ENCODE results near the gene COX7C.
A peak's percentile ranks its signal among the peaks of the same experiment; 100 is the strongest.
"Not testable (repeated sequence)": the region's sequence is repeated elsewhere in the genome, so short reads cannot be mapped to it uniquely, and the experiment has no call there.

Gene COX7C

GRCh38 chr5:86617756-86618576 is at the start of gene COX7C:
Gene COX7C, plus strand, starts transcription at chr5:86617941. Its CDS starts 115 bp downstream, at chr5:86618056.
- Histone ChIP-seq H3K27ac (ENCODE audit: low read length) (peak within 1 kb of the TSS; percentile 94), H3K27me3 (ENCODE audit: insufficient read depth, low read length, poor library complexity) (no peaks in the 10 kb centered on the region), H2AFZ (ENCODE audit: low read depth, low read length) (peak within 1 kb of the TSS; percentile 96), H3K9ac (ENCODE audit: low read depth, low read length) (peak within 1 kb of the TSS; percentile 88), H3K9me3 (ENCODE audit: insufficient read depth, low read length, severe bottlenecking) (peaks cover 3% of the 10 kb centered on the region), H3K4me3 (ENCODE audit: low read depth in 1 of 2, low read length in 2 of 2) (peak within 1 kb of the TSS; percentile 81 to 93), H3K36me3 (ENCODE audit: insufficient read depth, low read length) (peaks cover 42% of the 10 kb centered on the region), H3K79me2 (ENCODE audit: insufficient read depth, low read length) (peaks cover 22% of the 10 kb centered on the region), H3K4me2 (ENCODE audit: insufficient read depth, low read length) (peak within 1 kb of the TSS; percentile 80), H3K4me1 (ENCODE audit: insufficient read depth, low read length) (peaks cover 22% of the 10 kb centered on the region), H4K20me1 (ENCODE audit: insufficient read depth, low read length) (peaks cover 5% of the 10 kb centered on the region; the same call in 1 of the 2 replicates)
- ATAC-seq (ENCODE audit: insufficient read depth, low read depth) (peak; percentile 98), DNase-seq (peak; percentile 94)
- TF ChIP-seq, protein P1, sequence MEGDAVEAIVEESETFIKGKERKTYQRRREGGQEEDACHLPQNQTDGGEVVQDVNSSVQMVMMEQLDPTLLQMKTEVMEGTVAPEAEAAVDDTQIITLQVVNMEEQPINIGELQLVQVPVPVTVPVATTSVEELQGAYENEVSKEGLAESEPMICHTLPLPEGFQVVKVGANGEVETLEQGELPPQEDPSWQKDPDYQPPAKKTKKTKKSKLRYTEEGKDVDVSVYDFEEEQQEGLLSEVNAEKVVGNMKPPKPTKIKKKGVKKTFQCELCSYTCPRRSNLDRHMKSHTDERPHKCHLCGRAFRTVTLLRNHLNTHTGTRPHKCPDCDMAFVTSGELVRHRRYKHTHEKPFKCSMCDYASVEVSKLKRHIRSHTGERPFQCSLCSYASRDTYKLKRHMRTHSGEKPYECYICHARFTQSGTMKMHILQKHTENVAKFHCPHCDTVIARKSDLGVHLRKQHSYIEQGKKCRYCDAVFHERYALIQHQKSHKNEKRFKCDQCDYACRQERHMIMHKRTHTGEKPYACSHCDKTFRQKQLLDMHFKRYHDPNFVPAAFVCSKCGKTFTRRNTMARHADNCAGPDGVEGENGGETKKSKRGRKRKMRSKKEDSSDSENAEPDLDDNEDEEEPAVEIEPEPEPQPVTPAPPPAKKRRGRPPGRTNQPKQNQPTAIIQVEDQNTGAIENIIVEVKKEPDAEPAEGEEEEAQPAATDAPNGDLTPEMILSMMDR (IDR thresholded peaks at IDR 0.05; ENCODE audit: borderline replicate concordance, extremely low read depth, low read length, poor library complexity, severe bottlenecking), result no peak
- no peak for TF ChIP-seq EZH2 (IDR thresholded peaks at IDR 0.05; ENCODE audit: borderline replicate concordance, low read depth, low read length, severe bottlenecking)

- H3K4me2 ChIP-seq (ENCODE audit: insufficient read depth, low read length); H2AFZ ChIP-seq (ENCODE audit: low read depth, low read length); H4K20me1 ChIP-seq (ENCODE audit: insufficient read depth, low read length); H3K9ac ChIP-seq (ENCODE audit: low read depth, low read length); ATAC-seq (ENCODE audit: insufficient read depth, low read depth); H3K79me2 ChIP-seq (ENCODE audit: insufficient read depth, low read length); H3K9me3 ChIP-seq (ENCODE audit: insufficient read depth, low read length, severe bottlenecking); H3K4me1 ChIP-seq (ENCODE audit: insufficient read depth, low read length); H3K36me3 ChIP-seq (ENCODE audit: insufficient read depth, low read length); H3K4me3 ChIP-seq (ENCODE audit: low read depth in 1 of 2, low read length in 2 of 2); H3K27me3 ChIP-seq (ENCODE audit: insufficient read depth, low read length, poor library complexity); DNase-seq; H3K27ac ChIP-seq (ENCODE audit: low read length): not testable (repeated sequence)
These were observed 48.0 kb upstream of the COX7C start for GRCh38 chr5:86569522-86570426.

DNA sequence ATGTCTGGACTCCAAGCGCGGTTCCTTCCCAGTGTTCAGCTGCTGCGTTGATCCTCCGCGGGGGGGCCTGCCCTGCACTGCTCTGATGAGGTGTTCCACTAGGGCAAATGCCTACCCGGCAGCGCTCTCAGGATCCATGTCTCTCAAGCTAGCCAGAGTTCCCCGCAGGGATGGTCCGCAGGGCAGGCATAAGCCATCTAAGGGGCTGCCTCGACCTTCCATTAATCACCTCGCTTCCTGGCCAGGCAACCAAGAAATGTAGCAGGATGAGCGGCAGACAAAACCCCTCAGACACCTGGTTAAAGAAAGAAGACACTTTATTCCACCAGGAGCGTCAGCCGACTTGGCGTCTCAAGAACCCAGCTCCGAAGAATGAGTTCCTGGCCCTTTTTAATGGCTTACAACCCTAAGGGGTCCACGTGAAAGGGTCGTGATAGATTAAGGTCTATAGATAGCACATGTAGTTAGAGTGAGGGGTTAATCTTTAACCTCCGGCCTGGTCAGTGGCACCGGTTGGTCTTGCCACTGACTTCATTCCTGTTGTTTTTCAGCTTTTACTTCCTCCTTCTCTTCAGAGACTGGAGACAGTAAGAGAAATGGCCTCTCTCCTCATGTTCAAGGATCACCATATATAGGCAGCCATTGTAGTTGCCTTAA is 47.2 kb upstream of the COX7C start:
- TF ChIP-seq, protein P1 (IDR thresholded peaks at IDR 0.05; ENCODE audit: borderline replicate concordance, extremely low read depth, low read length, poor library complexity, severe bottlenecking), result no peak
- no peak for TF ChIP-seq EZH2 (IDR thresholded peaks at IDR 0.05; ENCODE audit: borderline replicate concordance, low read depth, low read length, severe bottlenecking)
- DNase-seq (no peak), ATAC-seq (ENCODE audit: insufficient read depth, low read depth) (no peak)
- no peaks in the 10 kb centered on the region for H3K9me3 ChIP-seq (ENCODE audit: insufficient read depth, low read length, severe bottlenecking)
- H4K20me1 ChIP-seq (ENCODE audit: insufficient read depth, low read length), result no peaks in the 10 kb centered on the region
- no peaks in the 10 kb centered on the region for H3K27me3 ChIP-seq (ENCODE audit: insufficient read depth, low read length, poor library complexity)
- H3K9ac ChIP-seq (ENCODE audit: low read depth, low read length), result no peak overlapping the region
- H3K79me2 ChIP-seq (ENCODE audit: insufficient read depth, low read length), result no peaks in the 10 kb centered on the region
- H3K4me1 ChIP-seq (ENCODE audit: insufficient read depth, low read length), result no peaks in the 10 kb centered on the region
- no peak overlapping the region for H3K4me3 ChIP-seq (ENCODE audit: low read depth in 1 of 2, low read length in 2 of 2)
- no peaks in the 10 kb centered on the region for H3K36me3 ChIP-seq (ENCODE audit: insufficient read depth, low read length)
- H3K4me2 ChIP-seq (ENCODE audit: insufficient read depth, low read length), result no peak overlapping the region
- no peak overlapping the region for H3K27ac ChIP-seq (ENCODE audit: low read length)
- H2AFZ ChIP-seq (ENCODE audit: low read depth, low read length), result no peak overlapping the region

GRCh38 chr5:86571109-86571508 is 46.6 kb upstream of the COX7C start:
- not testable (repeated sequence) for H3K79me2 ChIP-seq (ENCODE audit: insufficient read depth, low read length); H3K4me2 ChIP-seq (ENCODE audit: insufficient read depth, low read length); DNase-seq

More at GRCh38 chr5:86571109-86571508, 46.6 kb upstream of the COX7C start:
- not testable (repeated sequence) for H3K9me3 ChIP-seq (ENCODE audit: insufficient read depth, low read length, severe bottlenecking); H2AFZ ChIP-seq (ENCODE audit: low read depth, low read length); H3K4me3 ChIP-seq (ENCODE audit: low read depth in 1 of 2, low read length in 2 of 2); H3K36me3 ChIP-seq (ENCODE audit: insufficient read depth, low read length); ATAC-seq (ENCODE audit: insufficient read depth, low read depth); H3K27ac ChIP-seq (ENCODE audit: low read length); H3K27me3 ChIP-seq (ENCODE audit: insufficient read depth, low read length, poor library complexity); H3K9ac ChIP-seq (ENCODE audit: low read depth, low read length); H3K4me1 ChIP-seq (ENCODE audit: insufficient read depth, low read length); H4K20me1 ChIP-seq (ENCODE audit: insufficient read depth, low read length)
